Measurements from ENCODE around the gene SCN3A. TPM values are rescaled to one million over a fixed set of nuclear protein-coding genes. Genes with fewer than 3 reads are reported as not detected.

SCN3A gene
- total RNA-seq, 1 donor from 2014 or later: 1.4 TPM

DNA sequence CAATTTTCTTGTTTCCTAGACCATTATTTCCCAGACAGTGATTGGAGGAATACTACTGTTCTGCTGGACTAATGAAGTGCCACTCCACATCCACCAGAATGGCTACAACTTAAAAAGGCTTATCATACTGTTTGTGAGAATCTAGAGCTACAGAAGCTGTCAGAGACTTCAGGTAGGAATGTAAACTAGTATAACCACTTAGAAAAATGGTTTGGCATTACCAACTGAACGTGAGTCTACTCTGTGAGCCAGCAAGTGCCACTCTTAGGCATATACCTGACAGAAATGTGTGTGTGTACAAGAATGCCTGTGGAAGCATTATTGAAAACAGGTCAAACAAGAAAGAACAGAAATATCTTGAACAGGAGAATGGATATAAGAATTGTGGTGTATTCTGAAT is 4.2 kb upstream of the SCN3A start:
- no peaks in the 10 kb centered on the region for H3K9me3 ChIP-seq (ENCODE audit: insufficient read depth, low read depth, low read length)
- H3K4me3 Mint-ChIP-seq (ENCODE audit: unreplicated experiment): no peak overlapping the region
- no peaks in the 10 kb centered on the region for H3K36me3 Mint-ChIP-seq (ENCODE audit: low read depth, unreplicated experiment)
- H3K9ac ChIP-seq (ENCODE audit: low read length): no peak overlapping the region
- no peaks in the 10 kb centered on the region for H3K79me2 ChIP-seq (ENCODE audit: insufficient read depth, low read length)
- H3K9me3 Mint-ChIP-seq (ENCODE audit: unreplicated experiment): no peaks in the 10 kb centered on the region
- no peaks in the 10 kb centered on the region for H3K27me3 ChIP-seq (ENCODE audit: insufficient read depth, low read length)
- H3K36me3 ChIP-seq (ENCODE audit: insufficient read depth, low read length): no peaks in the 10 kb centered on the region
- H2AFZ ChIP-seq (ENCODE audit: low read depth, low read length): no peak overlapping the region
- no peaks in the 10 kb centered on the region for H4K20me1 ChIP-seq (ENCODE audit: insufficient read depth, low read length)
- H3K4me1 ChIP-seq (ENCODE audit: insufficient read depth, low read length): no peaks in the 10 kb centered on the region
- no peak for TF ChIP-seq EZH2 (IDR thresholded peaks at IDR 0.05; ENCODE audit: insufficient read depth, low read length)
- TF ChIP-seq, protein P1, sequence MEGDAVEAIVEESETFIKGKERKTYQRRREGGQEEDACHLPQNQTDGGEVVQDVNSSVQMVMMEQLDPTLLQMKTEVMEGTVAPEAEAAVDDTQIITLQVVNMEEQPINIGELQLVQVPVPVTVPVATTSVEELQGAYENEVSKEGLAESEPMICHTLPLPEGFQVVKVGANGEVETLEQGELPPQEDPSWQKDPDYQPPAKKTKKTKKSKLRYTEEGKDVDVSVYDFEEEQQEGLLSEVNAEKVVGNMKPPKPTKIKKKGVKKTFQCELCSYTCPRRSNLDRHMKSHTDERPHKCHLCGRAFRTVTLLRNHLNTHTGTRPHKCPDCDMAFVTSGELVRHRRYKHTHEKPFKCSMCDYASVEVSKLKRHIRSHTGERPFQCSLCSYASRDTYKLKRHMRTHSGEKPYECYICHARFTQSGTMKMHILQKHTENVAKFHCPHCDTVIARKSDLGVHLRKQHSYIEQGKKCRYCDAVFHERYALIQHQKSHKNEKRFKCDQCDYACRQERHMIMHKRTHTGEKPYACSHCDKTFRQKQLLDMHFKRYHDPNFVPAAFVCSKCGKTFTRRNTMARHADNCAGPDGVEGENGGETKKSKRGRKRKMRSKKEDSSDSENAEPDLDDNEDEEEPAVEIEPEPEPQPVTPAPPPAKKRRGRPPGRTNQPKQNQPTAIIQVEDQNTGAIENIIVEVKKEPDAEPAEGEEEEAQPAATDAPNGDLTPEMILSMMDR (IDR thresholded peaks at IDR 0.05; ENCODE audit: insufficient read depth, low read depth, low read length): no peak
- no peaks in the 10 kb centered on the region for H3K4me1 Mint-ChIP-seq (ENCODE audit: low read depth, unreplicated experiment)
- FAIRE-seq: no peak
- no peak overlapping the region for H3K27ac ChIP-seq (ENCODE audit: low read depth, low read length)
- no peak overlapping the region for H3K27ac Mint-ChIP-seq (ENCODE audit: unreplicated experiment)
- no peaks in the 10 kb centered on the region for H3K27me3 Mint-ChIP-seq (ENCODE audit: low read depth, unreplicated experiment)
- no peak overlapping the region for H3K4me2 ChIP-seq (ENCODE audit: low read length)
- H3K4me3 ChIP-seq (ENCODE audit: insufficient read depth, low read depth, low read length): no peak overlapping the region
- DNase-seq (ENCODE audit: low read depth): no peak

DNA sequence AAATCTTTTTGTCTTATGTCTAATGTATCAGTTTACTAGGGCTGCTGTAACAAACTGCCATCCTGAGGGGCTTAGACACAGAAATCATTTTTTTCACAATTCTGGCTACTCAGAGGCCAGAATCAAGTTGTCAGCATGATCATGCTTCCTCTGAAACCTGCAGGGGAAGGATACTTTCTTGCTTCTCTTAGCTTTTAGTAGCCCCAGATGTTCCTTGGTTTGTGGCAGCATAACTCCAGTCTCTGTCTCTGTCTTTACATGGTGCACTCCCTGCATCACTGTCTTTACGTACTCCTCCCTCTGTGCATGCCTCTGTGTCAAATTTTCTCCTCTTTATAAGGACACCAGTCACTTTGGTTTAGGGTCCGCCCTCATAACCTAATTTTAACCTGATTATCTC is 2.0 kb upstream of the SCN3A start:
- DNase-seq (ENCODE audit: low read depth): no peak
- no peak overlapping the region for H2AFZ ChIP-seq (ENCODE audit: low read depth, low read length)
- H3K27me3 Mint-ChIP-seq (ENCODE audit: low read depth, unreplicated experiment): no peaks in the 10 kb centered on the region

DNA sequence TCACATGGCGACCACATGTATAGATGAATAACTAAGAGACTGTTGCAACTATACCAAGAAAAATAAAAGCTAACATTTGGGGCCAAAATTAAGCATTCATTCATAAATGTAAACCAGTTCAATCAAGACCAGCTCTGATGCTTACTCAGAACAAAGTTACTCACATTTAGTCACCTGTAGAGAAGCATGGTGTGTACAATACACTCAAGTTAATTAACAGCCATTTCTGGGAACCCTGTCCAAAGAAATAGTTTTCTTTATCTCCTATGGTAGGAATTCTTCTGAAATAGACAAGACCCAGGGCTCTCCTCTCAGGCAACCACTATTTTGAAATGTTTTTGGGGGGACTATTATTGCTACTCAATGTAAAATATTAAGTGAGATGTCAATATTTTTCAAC is 1.6 kb downstream of the SCN3A start:
- Histone ChIP-seq H4K20me1 (ENCODE audit: insufficient read depth, low read length) (no peaks in the 10 kb centered on the region), H3K27me3 (ENCODE audit: insufficient read depth, low read length) (no peaks in the 10 kb centered on the region), H3K36me3 (ENCODE audit: insufficient read depth, low read length) (no peaks in the 10 kb centered on the region), H3K4me3 (ENCODE audit: insufficient read depth, low read depth, low read length) (no peak overlapping the region), H3K4me1 (ENCODE audit: insufficient read depth, low read length) (no peaks in the 10 kb centered on the region), H3K27ac (ENCODE audit: low read depth, low read length) (no peak overlapping the region), H3K9ac (ENCODE audit: low read length) (no peak overlapping the region), H3K79me2 (ENCODE audit: insufficient read depth, low read length) (no peaks in the 10 kb centered on the region), H3K4me2 (ENCODE audit: low read length) (no peak overlapping the region), H3K9me3 (ENCODE audit: insufficient read depth, low read depth, low read length) (no peaks in the 10 kb centered on the region), H2AFZ (ENCODE audit: low read depth, low read length) (no peak overlapping the region)
- no peak overlapping the region for H3K4me3 Mint-ChIP-seq (ENCODE audit: unreplicated experiment)
- no peaks in the 10 kb centered on the region for H3K9me3 Mint-ChIP-seq (ENCODE audit: unreplicated experiment)
- H3K27me3 Mint-ChIP-seq (ENCODE audit: low read depth, unreplicated experiment): no peaks in the 10 kb centered on the region
- no peaks in the 10 kb centered on the region for H3K4me1 Mint-ChIP-seq (ENCODE audit: low read depth, unreplicated experiment)
- FAIRE-seq (no peak), DNase-seq (ENCODE audit: low read depth) (no peak)
- no peaks in the 10 kb centered on the region for H3K36me3 Mint-ChIP-seq (ENCODE audit: low read depth, unreplicated experiment)
- TF ChIP-seq, protein P1 (IDR thresholded peaks at IDR 0.05; ENCODE audit: insufficient read depth, low read depth, low read length): no peak
- no peak for TF ChIP-seq EZH2 (IDR thresholded peaks at IDR 0.05; ENCODE audit: insufficient read depth, low read length)
- no peak overlapping the region for H3K27ac Mint-ChIP-seq (ENCODE audit: unreplicated experiment)

More for the DNA sequence above, 2.0 kb upstream of the SCN3A start:
- Histone ChIP-seq H3K36me3 (ENCODE audit: insufficient read depth, low read length) (no peaks in the 10 kb centered on the region), H3K4me3 (ENCODE audit: insufficient read depth, low read depth, low read length) (no peak overlapping the region), H3K4me1 (ENCODE audit: insufficient read depth, low read length) (no peaks in the 10 kb centered on the region), H3K9ac (ENCODE audit: low read length) (no peak overlapping the region), H4K20me1 (ENCODE audit: insufficient read depth, low read length) (no peaks in the 10 kb centered on the region), H3K4me2 (ENCODE audit: low read length) (no peak overlapping the region), H3K27me3 (ENCODE audit: insufficient read depth, low read length) (no peaks in the 10 kb centered on the region), H3K27ac (ENCODE audit: low read depth, low read length) (no peak overlapping the region), H3K9me3 (ENCODE audit: insufficient read depth, low read depth, low read length) (no peaks in the 10 kb centered on the region), H3K79me2 (ENCODE audit: insufficient read depth, low read length) (no peaks in the 10 kb centered on the region)
- no peaks in the 10 kb centered on the region for H3K4me1 Mint-ChIP-seq (ENCODE audit: low read depth, unreplicated experiment)
- H3K36me3 Mint-ChIP-seq (ENCODE audit: low read depth, unreplicated experiment): no peaks in the 10 kb centered on the region
- no peak for FAIRE-seq
- no peak for TF ChIP-seq EZH2 (IDR thresholded peaks at IDR 0.05; ENCODE audit: insufficient read depth, low read length)
- TF ChIP-seq, protein P1 (IDR thresholded peaks at IDR 0.05; ENCODE audit: insufficient read depth, low read depth, low read length): no peak
- H3K27ac Mint-ChIP-seq (ENCODE audit: unreplicated experiment): no peak overlapping the region
- H3K9me3 Mint-ChIP-seq (ENCODE audit: unreplicated experiment): no peaks in the 10 kb centered on the region
- H3K4me3 Mint-ChIP-seq (ENCODE audit: unreplicated experiment): no peak overlapping the region
